Keratinocyte (primary cell): Measurements from ENCODE around the gene CCDC127.

Experiments
- EZH2 ChIP-seq: IDR thresholded peaks from one replicate; pipeline ENCODE4 v1.6.1; 2012; ENCODE audit warnings: inconsistent platforms, mild to moderate bottlenecking, low read length, moderate library complexity
- TF ChIP-seq, protein P1 (sequence below), 3 experiments: IDR thresholded peaks in 1 of 3; conservative IDR thresholded peaks in 1 of 3; optimal IDR thresholded peaks in 1 of 3; 2 replicates in 2 of 3; 3 replicates in 1 of 3; pipeline versions ENCODE3 to v1.5.1; 2011; ENCODE audit warnings: low read length in 3 of 3, mild to moderate bottlenecking in 3 of 3, moderate library complexity in 2 of 3, control low read depth in 1 of 3, inconsistent platforms in 1 of 3; ENCODE audit not compliant: insufficient read depth in 2 of 3; ENCODE audit errors: extremely low read depth in 1 of 3

DNA sequence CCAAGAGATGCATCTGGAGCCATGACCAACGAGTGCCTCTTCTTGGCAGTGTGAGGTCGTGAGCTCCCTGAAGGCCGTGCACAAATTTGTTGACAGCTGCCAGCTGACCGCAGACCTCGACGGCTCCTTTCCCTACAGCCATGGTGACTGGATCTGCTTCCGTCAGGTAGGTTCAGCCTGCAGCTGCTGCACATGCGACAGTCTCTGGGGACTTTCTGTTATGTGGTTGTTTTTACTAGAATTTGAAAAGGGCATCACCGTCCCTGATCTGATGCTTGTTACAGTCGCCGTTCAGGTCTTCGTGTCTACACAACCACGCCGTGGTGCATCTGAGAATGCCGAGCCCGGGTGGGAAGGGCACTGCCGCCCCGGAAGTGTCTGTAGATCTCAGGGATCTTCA, 63.1 kb downstream of the CCDC127 start:
- TF ChIP-seq, protein P1, sequence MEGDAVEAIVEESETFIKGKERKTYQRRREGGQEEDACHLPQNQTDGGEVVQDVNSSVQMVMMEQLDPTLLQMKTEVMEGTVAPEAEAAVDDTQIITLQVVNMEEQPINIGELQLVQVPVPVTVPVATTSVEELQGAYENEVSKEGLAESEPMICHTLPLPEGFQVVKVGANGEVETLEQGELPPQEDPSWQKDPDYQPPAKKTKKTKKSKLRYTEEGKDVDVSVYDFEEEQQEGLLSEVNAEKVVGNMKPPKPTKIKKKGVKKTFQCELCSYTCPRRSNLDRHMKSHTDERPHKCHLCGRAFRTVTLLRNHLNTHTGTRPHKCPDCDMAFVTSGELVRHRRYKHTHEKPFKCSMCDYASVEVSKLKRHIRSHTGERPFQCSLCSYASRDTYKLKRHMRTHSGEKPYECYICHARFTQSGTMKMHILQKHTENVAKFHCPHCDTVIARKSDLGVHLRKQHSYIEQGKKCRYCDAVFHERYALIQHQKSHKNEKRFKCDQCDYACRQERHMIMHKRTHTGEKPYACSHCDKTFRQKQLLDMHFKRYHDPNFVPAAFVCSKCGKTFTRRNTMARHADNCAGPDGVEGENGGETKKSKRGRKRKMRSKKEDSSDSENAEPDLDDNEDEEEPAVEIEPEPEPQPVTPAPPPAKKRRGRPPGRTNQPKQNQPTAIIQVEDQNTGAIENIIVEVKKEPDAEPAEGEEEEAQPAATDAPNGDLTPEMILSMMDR (optimal IDR thresholded peaks at IDR 0.05 in 1 of 3, IDR thresholded peaks at IDR 0.05 in 1 of 3, conservative IDR thresholded peaks at IDR 0.05 in 1 of 3; ENCODE audit: extremely low read depth in 1 of 3, insufficient read depth in 2 of 3, low read length in 3 of 3) = no peak
- no peak for TF ChIP-seq EZH2
